Breast epithelium (tissue), 3 donors: ENCODE measurements around the gene SPINK8.

ENCODE experiments used
- POLR2A ChIP-seq: fragments of 450-650 bp; IDR thresholded peaks from one replicate; pipeline ENCODE4 v1.6.1; 2016; ENCODE audit warnings: antibody characterized with exemption, mild to moderate bottlenecking, moderate library complexity
- POLR2AphosphoS5 ChIP-seq, 3 donors: sonication (generic); formaldehyde crosslinking; IDR thresholded peaks; one replicate each; pipeline ENCODE4 v1.6.1; 2017; ENCODE audit warnings: antibody characterized with exemption in 3 of 3
- TF ChIP-seq, protein P1 (sequence below), 3 donors: fragments of 450-650 bp; IDR thresholded peaks; one replicate each; pipeline ENCODE4 v1.5.1; 2016 to 2017; ENCODE audit warnings: antibody characterized with exemption in 3 of 3, mild to moderate bottlenecking in 3 of 3, moderate library complexity in 3 of 3

DNA sequence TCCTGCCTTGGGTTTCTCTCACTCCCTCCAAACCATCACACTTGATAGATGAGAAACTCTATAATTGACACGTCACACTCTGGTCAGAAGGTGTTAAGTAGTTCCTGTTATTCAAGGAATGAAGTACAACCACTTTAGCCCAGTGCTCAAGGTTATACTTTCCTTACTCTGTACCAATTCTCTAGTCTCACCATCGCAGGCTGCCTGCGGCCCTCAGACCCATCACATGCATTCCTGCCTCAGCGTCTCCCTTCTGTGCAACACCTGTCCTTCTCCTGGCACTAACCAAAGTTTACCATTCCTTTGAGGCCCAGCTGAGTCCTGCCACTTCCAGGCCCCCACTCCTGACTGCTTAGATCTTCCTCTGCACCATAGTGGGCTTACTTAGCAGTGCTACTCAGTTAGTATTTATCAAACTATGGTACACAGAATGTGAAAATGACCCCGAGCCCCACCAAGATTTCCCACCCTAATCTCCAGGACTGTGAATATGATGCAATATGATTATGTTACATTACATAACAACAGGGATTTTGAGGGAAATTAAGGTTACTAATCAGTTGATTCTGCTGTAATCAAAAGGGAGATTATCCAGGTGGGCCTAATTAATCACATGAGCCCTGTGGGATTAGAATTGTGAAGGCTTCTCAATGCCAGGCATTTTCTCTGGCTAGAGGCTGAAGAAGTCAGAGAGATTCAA, 36.2 kb downstream of the SPINK8 start:
- TF ChIP-seq, protein P1, sequence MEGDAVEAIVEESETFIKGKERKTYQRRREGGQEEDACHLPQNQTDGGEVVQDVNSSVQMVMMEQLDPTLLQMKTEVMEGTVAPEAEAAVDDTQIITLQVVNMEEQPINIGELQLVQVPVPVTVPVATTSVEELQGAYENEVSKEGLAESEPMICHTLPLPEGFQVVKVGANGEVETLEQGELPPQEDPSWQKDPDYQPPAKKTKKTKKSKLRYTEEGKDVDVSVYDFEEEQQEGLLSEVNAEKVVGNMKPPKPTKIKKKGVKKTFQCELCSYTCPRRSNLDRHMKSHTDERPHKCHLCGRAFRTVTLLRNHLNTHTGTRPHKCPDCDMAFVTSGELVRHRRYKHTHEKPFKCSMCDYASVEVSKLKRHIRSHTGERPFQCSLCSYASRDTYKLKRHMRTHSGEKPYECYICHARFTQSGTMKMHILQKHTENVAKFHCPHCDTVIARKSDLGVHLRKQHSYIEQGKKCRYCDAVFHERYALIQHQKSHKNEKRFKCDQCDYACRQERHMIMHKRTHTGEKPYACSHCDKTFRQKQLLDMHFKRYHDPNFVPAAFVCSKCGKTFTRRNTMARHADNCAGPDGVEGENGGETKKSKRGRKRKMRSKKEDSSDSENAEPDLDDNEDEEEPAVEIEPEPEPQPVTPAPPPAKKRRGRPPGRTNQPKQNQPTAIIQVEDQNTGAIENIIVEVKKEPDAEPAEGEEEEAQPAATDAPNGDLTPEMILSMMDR (IDR thresholded peaks at IDR 0.05): no peak
- no peak for TF ChIP-seq POLR2A
- TF ChIP-seq POLR2AphosphoS5 (IDR thresholded peaks at IDR 0.05): no peak
